ENCODE results near the gene RNF20. TPM values are rescaled to one million over a fixed set of nuclear protein-coding genes. Genes with fewer than 3 reads are reported as not detected.
A peak's percentile ranks its signal among the peaks of the same experiment; 100 is the strongest.

RNF20 gene
- total RNA-seq: 10 to 100 TPM; 12.8 to 39.1 (median 33.6) TPM
- 10 to 100 TPM; 16.3 to 45.8 TPM for polyA plus RNA-seq
- long read RNA-seq, donor 1, partial matches to known transcripts: 282 of 309 reads
- long read RNA-seq, donor 1, other reads (novel, unspliced or antisense): 25 of 309 reads
- long read RNA-seq, donor 2, partial matches to known transcripts: 10 of 11 reads
- long read RNA-seq, donor 2, other reads (novel, unspliced or antisense): 0 of 11 reads
- long read RNA-seq, donor 3, transcript RNF20-202 (20 exons, 3,940 nt): major isoform, 55 of 70 reads
- long read RNA-seq, donor 3, partial matches to known transcripts: 6 of 70 reads
- long read RNA-seq, donor 3, other reads (novel, unspliced or antisense): 9 of 70 reads

- intact Hi-C loops (cut with DNase I): loop anchor here in 3 of 4 donors (5.0 kb wide), 2 partner anchors 76 to 136 kb away; partner anchors contain the start of genes MRPL50 (in 1 of the 3) and ZNF189 (in 1 of the 3)
- 0 to 1% (median 1%) methylated on average over 43 to 45 of the region's 45 CpGs for WGBS, 3 donors
These were observed at the start of gene RNF20 for GRCh38 chr9:101533334-101534204. RNF20 (plus strand) TSS chr9:101533853; CDS start chr9:101535424, 1,571 bp downstream.

GRCh38 chr9:101484046-101484445 lies 49.6 kb upstream of the RNF20 start:
- Histone ChIP-seq H3K27me3 (no peaks in the 10 kb centered on the region), H3K4me3 (no peak overlapping the region), H3K36me3 (no peaks in the 10 kb centered on the region), H3K4me1 (ENCODE audit: insufficient read depth) (peaks cover 7% of the 10 kb centered on the region), H3K27ac (no peak overlapping the region), H3K9me3 (no peaks in the 10 kb centered on the region)
- no peak for TF ChIP-seq CTCF (IDR thresholded peaks at IDR 0.05)
- no peak for TF ChIP-seq POLR2A (IDR thresholded peaks at IDR 0.05)
- no peak for TF ChIP-seq EP300 (IDR thresholded peaks at IDR 0.05)
- no peak for DNase-seq
- intact Hi-C loops (cut with DNase I): no loop called here
- WGBS, 3 donors: 69 to 81% (median 71%) methylated on average over 1 of the region's 1 CpG

More at GRCh38 chr9:101533334-101534204, at the start of gene RNF20:
- no peaks in the 10 kb centered on the region for H3K9me3 ChIP-seq
- peak; percentile 99 to 100 (median 100) for DNase-seq
- H3K4me3 ChIP-seq: peak within 1 kb of the TSS; percentile 69
- H3K27me3 ChIP-seq: no peaks in the 10 kb centered on the region
- H3K36me3 ChIP-seq: no peaks in the 10 kb centered on the region
- TF ChIP-seq EP300 (IDR thresholded peaks at IDR 0.05): peak; percentile 43
- peak; percentile 7 for TF ChIP-seq POLR2A (IDR thresholded peaks at IDR 0.05)
- TF ChIP-seq CTCF (IDR thresholded peaks at IDR 0.05): no peak
- no peaks in the 10 kb centered on the region for H3K4me1 ChIP-seq (ENCODE audit: insufficient read depth)
- H3K27ac ChIP-seq: peak within 1 kb of the TSS; percentile 91 to 97

- H3K4me3 ChIP-seq: peak overlapping the region; percentile 72
- H3K4me1 ChIP-seq (ENCODE audit: insufficient read depth): no peaks in the 10 kb centered on the region
- H3K9me3 ChIP-seq: no peaks in the 10 kb centered on the region
- no peaks in the 10 kb centered on the region for H3K36me3 ChIP-seq
- peak overlapping the region; percentile 94 to 97 for H3K27ac ChIP-seq
- no peaks in the 10 kb centered on the region for H3K27me3 ChIP-seq
- WGBS, 3 donors: 1 to 3% (median 1%) methylated on average over 52 to 61 of the region's 61 CpGs
- DNase-seq: peak; percentile 60 to 69 (median 67)
- intact Hi-C loops (cut with DNase I): no loop called here
- no peak for TF ChIP-seq EP300 (IDR thresholded peaks at IDR 0.05)
- no peak for TF ChIP-seq CTCF (IDR thresholded peaks at IDR 0.05)
- TF ChIP-seq POLR2A (IDR thresholded peaks at IDR 0.05): peak; percentile 16
These were observed 47.5 kb upstream of the RNF20 start for GRCh38 chr9:101485924-101486692.

Measured in ovary (tissue), 10 donors.